Measurements from ENCODE around the gene PTPRQ. TPM values are rescaled to one million over a fixed set of nuclear protein-coding genes. Genes with fewer than 3 reads are reported as not detected.

Gene PTPRQ
- total and polyA plus RNA-seq, 9 of the 15 experiments (the other 6 are each of a cell fraction or from before 2014, with no cell fraction given) = not detected

- TF ChIP-seq ZNF232 (CRISPR knock-in tag; IDR thresholded peaks at IDR 0.05) = no peak
- TF ChIP-seq ZNF121 (CRISPR knock-in tag; conservative IDR thresholded peaks at IDR 0.05) = no peak
- TF ChIP-seq ZNF311 (CRISPR knock-in tag; IDR thresholded peaks at IDR 0.05) = no peak
- no peak for TF ChIP-seq MCM5 (IDR thresholded peaks at IDR 0.05; ENCODE audit: low read depth)
- TF ChIP-seq RBM39 (optimal IDR thresholded peaks at IDR 0.05; ENCODE audit: low read depth, low read length) = no peak
- no peak for TF ChIP-seq PHB2 (IDR thresholded peaks at IDR 0.05; ENCODE audit: low read depth)
- no peak for TF ChIP-seq RB1 (IDR thresholded peaks at IDR 0.05; ENCODE audit: low read depth)
- no peak for TF ChIP-seq NELFE (IDR thresholded peaks at IDR 0.05; ENCODE audit: insufficient read depth, insufficient read length)
- no peak for TF ChIP-seq ARID3B (CRISPR knock-in tag; IDR thresholded peaks at IDR 0.05; ENCODE audit: borderline replicate concordance)
- TF ChIP-seq POLR2H (tag; IDR thresholded peaks at IDR 0.05; ENCODE audit: low read depth) = no peak
- TF ChIP-seq, protein P1, sequence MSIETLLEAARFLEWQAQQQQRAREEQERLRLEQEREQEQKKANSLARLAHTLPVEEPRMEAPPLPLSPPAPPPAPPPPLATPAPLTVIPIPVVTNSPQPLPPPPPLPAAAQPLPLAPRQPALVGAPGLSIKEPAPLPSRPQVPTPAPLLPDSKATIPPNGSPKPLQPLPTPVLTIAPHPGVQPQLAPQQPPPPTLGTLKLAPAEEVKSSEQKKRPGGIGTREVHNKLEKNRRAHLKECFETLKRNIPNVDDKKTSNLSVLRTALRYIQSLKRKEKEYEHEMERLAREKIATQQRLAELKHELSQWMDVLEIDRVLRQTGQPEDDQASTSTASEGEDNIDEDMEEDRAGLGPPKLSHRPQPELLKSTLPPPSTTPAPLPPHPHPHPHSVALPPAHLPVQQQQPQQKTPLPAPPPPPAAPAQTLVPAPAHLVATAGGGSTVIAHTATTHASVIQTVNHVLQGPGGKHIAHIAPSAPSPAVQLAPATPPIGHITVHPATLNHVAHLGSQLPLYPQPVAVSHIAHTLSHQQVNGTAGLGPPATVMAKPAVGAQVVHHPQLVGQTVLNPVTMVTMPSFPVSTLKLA (conservative IDR thresholded peaks at IDR 0.05) = no peak
- TF ChIP-seq, protein P2, sequence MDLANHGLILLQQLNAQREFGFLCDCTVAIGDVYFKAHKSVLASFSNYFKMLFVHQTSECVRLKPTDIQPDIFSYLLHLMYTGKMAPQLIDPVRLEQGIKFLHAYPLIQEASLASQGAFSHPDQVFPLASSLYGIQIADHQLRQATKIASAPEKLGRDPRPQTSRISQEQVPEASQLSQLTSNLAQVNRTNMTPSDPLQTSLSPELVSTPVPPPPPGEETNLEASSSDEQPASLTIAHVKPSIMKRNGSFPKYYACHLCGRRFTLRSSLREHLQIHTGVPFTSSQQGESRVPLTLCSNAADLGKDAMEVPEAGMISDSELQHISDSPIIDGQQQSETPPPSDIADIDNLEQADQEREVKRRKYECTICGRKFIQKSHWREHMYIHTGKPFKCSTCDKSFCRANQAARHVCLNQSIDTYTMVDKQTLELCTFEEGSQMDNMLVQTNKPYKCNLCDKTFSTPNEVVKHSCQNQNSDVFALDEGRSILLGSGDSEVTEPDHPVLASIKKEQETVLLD (IDR thresholded peaks at IDR 0.05) = no peak
- no peak for TF ChIP-seq FOXK2 (conservative IDR thresholded peaks at IDR 0.05 in 1 of 2, IDR thresholded peaks at IDR 0.05 in 1 of 2; ENCODE audit: low read depth in 2 of 2)
- no peak for TF ChIP-seq POLR3A (IDR thresholded peaks at IDR 0.05; ENCODE audit: borderline replicate concordance, extremely low read depth, insufficient read depth, insufficient read length)
- TF ChIP-seq CHCHD3 (CRISPR knock-in tag; IDR thresholded peaks at IDR 0.05) = no peak
- TF ChIP-seq ZNF695 (CRISPR knock-in tag; IDR thresholded peaks at IDR 0.05) = no peak
- no peak for TF ChIP-seq ZNF780A (CRISPR knock-in tag; IDR thresholded peaks at IDR 0.05)
- no peak for TF ChIP-seq ZNF584 (CRISPR knock-in tag; IDR thresholded peaks at IDR 0.05; ENCODE audit: low read depth)
- Histone ChIP-seq H2AFZ (ENCODE audit: low read depth, low read length) (no peak overlapping the region), H3K4me3 (no peak overlapping the region), H3K4me1 (replicated peaks in 1 of 2; ENCODE audit: control insufficient read depth in 2 of 2, insufficient read depth in 2 of 2, low read length in 2 of 2) (no peaks in the 10 kb centered on the region), H4K20me1 (replicated peaks; ENCODE audit: control insufficient read depth, insufficient read depth, low read length) (no peaks in the 10 kb centered on the region), H3K9me3 (replicated peaks; ENCODE audit: control insufficient read depth, insufficient read depth, low read depth, low read length) (no peaks in the 10 kb centered on the region), H3K79me2 (ENCODE audit: control insufficient read depth, insufficient read depth, low read length) (no peaks in the 10 kb centered on the region), H3K9ac (ENCODE audit: insufficient read depth in 1 of 2, low read depth in 2 of 2, low read length in 2 of 2) (no peak overlapping the region), H3K4me2 (ENCODE audit: insufficient read depth, low read length) (no peak overlapping the region), H3K9me1 (ENCODE audit: control insufficient read depth, insufficient read depth, low read length) (no peaks in the 10 kb centered on the region), H3K27me3 (ENCODE audit: control insufficient read depth in 2 of 2, insufficient read depth in 2 of 2, low read length in 2 of 2) (no peaks in the 10 kb centered on the region), H3K27ac (ENCODE audit: extremely low read depth, low read depth, low read length) (no peak overlapping the region), H3K36me3 (ENCODE audit: control insufficient read depth, insufficient read depth, low read length) (no peaks in the 10 kb centered on the region)
- DNase-seq (ENCODE audit: extremely low read depth in 1 of 4, low spot score in 3 of 4) = no peak
- intact Hi-C loops (cut with micrococcal nuclease) (no loop called here), in situ Hi-C loops (cut with MboI) (no loop called here)
- BruUV-seq (replicated peaks) = no TSS peak
- ATAC-seq = no peak
- CTCF ChIA-PET (ENCODE audit: low intra/inter-chr PET ratio) = no interaction called here
- no peak for FAIRE-seq
- POLR2A ChIA-PET = interaction anchor here (0.8 kb wide), 1 partner anchor 12 kb away, joined by 3 read pairs; no protein-coding TSS in a partner anchor
- 0% methylated on average over 5 of the region's 5 CpGs for WGBS (ENCODE audit: insufficient coverage, low coverage, missing lambda C conversion rate)
These were observed 41.4 kb downstream of the PTPRQ start for GRCh38 chr12:80485222-80485987.

Measured in K562 (cell line).